ENCODE measurements around the gene POPDC2.

The POPDC2 gene

DNA sequence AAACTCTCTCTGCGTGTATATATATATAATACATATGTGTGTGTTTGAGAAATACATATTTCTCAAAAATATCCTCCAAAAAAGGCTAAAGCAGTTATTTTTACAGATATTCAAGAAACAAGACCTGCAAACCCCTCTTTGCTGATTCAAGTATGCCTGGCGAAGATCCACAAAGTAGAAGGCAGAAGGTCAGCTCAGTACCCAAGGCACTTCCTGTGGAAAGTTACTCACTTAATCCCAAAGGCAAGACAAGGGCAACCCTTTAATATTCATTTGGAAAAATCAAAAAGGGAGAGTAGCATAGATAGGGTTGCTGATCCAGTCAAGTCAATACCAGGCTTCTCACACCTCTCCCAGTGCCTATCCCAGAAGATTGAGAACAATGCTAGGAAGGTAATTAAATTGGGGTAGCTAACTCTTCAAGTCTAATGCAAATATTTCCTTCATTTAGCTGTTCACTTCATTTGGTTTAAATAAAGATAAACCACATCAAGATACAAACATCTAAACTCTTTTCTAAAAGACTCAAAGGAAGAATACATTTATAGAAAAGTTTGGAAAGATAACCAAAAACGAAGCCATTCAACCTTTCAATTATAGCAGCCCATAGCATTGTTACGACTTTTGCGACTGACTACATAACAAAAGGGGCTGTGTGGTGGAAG, 9.6 kb upstream of the POPDC2 start:
- DNase-seq, result no peak

DNA sequence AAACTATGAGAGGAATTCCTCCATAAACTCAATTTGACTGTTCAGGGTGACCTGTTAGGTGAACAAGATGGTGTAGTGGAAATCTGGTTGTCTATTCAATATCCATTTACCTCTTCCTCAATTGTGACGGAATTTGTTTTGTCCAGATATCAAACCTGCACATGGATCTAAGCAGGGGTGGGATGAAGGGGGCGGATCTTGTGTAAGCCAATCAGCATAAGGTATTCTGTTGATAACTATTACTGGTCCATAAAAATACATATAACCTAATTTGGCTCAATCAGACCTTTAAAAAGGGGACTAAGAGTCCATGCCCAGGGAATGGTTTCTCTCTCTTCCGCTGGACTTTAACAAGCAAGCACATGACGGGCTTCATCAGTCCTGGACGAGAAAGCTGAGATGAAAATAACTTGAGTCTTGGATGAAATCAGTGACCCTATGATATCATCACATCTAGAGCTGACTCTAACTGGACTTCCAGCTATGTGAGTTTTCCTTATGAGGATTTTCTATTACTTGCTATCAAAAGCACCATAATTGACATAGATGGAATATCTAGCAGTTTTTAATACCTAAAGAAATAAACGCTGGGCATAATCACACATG, 5.7 kb upstream of the POPDC2 start:
- no peak for DNase-seq

DNA sequence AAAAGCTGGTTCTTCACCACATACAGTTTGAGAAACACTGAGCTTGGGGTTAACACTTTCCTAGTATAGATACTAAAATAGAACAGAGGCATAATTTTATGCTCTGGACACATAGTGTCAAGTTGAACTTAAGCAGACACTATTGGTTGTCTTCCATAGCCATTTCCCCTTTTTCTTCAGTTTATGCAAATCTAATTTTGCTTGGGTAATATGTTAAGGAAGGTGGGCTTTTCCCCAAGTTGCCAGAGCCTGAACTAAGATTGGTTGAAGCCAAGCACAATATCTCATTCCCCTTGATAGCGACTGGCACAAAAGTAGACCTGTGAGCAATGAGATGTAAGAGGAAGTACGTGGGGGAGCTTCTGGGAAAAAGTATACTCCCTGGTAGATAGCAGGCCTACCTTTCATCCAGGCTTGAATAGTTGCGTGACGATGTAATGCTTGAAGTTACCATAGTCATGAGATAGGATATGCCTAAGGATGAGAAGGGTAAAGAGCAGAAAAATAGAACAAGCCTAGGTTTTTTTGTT, 4.5 kb upstream of the POPDC2 start:
- no peak for DNase-seq

DNA sequence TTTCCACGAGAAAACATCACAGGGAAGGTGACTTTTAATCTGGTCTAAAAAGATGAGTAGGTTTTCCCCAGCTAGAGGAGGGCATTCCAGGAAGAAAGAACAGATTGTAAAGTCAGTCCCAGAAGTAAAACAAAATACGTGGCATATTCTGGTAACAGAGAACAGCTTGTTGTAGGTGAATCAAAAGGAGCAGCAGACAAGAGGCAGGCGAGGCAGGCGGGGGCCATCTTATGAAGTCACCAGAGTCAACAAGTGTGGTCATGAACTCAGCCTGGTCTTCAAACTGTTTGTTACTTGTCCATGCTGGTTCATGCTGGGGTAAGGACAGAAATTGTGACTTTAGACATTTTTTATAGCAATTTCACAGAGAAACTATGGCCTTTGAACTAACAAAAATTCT, 4.0 kb upstream of the POPDC2 start:
- DNase-seq, result no peak

DNA sequence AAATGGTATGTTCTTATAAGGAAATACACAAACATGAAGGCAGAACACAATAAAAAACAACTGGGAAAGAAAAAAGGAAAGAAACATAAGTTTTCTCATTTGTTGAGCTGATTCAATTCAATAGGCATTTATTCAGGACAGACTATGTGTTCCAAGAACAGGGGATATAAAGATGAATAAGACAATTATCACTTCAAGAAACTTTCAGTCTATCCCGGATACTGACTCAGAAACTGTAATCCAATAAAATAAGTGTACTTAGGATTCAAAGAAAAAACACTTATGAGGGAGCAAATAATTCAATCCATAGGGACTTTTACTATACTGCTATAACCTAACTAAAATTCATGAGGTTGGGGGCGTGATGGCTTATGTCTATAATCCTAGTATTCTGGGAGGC, 3.5 kb upstream of the POPDC2 start:
- no peak for DNase-seq

DNA sequence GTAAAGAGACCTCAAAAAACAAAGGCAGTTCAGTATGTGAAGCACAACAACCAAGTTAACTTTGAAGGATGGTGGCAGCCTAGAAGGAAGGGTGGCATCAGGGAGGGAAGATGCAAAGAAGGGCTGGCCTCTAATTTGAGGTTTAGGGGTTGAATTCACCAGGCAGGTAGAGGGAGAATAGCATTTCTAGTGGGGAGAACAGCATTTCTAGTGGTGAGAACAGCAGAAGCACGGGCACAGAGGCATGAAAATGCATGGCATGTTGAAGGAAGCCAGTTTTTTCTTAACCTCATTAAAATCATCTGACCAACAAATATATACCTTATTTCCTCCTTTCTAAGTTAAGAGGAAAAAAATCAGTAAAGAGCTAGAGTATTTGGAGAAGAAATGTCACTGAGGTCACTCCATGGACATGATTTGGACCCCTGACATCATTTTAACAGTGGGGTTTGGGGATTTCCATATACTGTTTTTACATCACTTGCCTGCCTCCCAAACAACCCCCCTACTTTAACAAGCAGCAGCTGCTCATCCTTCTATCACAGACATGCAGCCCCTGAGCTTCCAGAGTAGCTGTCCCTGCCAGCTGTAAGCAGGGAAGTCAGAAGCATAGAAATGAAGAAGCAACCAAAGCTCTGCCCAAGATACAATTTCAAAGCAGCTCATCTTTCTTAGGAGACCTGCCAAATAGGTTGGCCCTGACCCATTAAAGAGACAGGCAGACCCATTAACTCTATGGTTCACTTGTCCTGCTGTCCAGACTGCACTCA, 2.4 kb upstream of the POPDC2 start:
- DNase-seq, result no peak

DNA sequence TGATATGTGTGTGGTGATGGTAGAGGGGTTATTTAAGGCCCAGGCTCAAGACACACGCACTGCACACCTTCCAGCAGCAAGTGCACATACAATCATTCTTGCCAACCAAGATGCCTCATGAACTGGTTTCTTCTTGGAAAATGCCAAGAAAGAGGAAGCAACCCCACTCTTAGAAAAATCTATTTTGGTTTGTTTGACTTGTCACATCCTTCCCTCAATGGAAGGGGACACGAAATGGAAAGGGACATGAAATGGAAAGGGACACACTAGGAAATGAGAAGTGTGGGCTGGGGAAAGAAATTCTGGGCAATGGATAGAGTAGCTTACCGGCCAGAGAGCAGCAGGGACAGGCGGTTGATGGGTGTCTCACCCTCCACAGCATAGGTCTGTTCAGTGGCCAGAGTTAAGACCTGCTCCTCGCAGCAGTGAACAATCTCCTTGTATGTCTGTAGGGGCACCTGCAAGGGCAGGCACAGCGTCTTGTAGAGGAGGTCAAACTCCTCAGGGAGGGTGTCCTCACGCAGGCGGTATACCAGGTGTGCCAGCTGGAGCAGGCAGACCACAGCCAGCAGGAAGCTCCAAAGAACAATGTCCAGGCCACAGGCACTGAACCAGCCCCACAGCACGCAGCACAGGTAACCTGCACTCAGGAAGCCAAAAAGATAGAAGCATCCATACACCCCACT, 640 bp downstream of the POPDC2 start:
- no peak for DNase-seq

DNA sequence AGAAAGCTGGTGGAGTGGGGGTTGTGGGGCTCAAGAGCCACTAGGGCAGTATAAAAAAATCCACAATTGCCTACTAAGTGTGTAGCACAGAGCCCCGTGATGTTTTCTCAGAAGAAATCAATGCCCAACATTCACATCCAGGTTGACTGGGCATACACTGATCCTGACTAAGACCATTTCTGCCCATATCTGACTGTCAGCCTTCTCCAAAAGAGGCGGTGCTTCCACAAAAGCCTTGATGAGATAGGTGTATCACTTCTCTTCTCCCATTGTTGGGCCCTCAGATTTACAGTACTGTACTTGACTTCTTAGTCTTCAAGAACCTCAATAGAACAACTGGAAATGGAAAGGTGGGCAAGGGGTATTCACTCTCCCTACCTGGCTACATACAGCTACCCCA, 1.4 kb downstream of the POPDC2 start:
- no peak for DNase-seq

DNA sequence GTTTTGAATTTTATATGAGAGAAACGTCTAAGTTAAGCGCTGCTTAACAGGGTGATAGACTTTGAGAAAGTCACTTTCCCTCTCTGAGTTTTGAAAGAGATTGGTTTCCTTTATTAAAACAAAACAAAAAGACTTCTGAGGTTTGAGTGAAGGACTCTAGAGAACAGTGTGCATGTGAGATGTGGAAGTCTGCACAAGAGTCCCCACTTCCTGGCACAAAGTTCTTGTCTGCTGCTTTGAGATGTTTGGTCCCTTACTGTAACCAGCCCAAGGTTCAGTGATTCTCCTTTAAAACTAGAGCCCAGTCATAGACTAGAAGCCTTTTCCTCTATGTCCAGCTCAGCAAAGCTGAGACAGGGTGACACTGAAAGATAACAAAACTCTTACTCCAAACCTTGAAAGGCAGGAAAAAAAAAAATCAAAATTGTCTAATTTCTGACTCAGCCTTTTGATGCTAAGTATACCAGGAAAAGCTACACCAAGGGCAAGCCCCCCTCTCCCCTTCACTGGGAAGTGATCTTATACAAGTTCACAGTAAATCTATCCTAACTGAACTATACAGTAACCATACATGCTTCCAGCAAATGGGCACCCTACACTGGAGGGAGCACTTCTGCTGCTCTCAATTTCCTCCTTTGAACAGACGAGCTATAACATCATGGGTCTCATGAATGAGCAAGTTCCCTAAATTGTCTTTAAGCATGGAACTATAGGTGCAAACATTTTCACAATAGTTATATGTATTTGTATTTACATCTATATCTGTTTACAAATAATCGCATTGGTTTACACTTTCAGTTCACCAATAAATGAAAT, 2.3 kb downstream of the POPDC2 start:
- no peak for DNase-seq

DNA sequence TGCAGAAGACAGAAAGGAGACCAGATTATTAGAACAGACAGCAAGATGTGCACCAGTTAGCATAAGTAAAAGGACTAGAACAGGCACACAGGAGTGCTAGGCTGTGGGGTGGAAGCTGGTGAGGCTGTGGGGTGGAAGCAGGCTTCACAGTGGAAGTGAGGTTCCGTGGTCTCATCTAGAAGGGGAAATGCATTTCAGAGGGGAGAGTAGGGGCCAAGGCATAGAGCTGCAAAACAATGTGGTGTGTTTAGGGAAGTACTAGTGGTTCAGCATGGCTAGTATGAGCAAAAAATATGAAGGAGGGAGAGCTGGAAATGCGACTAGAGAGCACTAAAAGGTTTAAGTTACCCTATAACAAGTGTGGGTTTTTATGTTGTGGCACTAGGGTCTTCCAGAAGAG, 6.5 kb downstream of the POPDC2 start:
- no peak for DNase-seq

DNA sequence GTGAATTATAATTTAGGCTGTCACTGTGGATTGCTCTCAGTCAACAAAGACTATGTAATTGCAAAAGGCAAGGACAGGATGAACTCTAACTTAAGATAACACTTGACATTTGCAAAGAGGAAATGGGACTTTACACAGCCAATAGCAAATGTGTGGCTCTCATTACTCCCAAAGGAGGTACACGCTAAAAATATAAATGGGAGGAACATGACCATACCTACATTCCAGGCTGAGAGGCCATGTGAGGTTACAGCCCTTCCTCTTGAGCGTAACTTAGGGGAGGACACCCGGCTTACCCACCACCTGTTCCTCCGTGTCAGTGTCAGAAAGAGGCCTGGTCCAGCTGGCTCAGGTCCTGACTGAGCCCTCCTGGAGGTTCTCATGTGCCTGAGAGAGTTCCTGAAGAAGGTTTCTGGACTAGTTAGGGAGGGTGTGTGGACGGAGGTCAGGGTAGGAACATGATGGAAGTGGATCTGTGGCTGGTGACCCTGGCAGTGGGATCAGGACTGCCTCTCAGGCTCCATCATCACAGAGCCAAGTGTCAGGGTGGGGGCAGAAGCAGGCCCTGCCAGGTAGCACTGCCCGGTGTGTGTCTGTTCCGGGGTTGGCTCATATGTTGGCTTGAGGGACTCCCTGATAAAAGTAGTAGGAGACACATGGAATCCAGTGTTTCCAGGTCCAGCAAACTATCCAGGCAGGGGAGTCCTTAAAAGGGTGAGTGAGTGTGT, 7.9 kb downstream of the POPDC2 start:
- DNase-seq, result no peak

DNA sequence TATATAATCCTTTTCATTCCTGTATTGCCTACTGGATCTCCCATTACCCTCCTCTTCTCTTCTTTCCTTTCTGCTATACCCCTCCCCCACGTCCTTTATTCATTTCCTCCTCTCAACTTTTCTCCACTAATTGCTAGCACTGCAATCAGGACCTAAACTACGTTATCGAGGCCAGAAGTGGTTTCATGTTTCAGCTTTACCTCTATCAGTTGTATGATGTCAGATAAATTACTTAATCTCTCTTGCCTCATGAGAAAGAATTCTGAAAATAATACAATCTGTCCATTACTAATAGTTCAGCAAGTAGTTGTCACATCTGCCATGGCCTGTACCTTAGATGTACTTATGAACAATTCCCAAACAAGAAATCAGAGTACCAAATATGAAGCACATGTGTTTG, 10.6 kb downstream of the POPDC2 start:
- DNase-seq, result peak; percentile 80

DNA sequence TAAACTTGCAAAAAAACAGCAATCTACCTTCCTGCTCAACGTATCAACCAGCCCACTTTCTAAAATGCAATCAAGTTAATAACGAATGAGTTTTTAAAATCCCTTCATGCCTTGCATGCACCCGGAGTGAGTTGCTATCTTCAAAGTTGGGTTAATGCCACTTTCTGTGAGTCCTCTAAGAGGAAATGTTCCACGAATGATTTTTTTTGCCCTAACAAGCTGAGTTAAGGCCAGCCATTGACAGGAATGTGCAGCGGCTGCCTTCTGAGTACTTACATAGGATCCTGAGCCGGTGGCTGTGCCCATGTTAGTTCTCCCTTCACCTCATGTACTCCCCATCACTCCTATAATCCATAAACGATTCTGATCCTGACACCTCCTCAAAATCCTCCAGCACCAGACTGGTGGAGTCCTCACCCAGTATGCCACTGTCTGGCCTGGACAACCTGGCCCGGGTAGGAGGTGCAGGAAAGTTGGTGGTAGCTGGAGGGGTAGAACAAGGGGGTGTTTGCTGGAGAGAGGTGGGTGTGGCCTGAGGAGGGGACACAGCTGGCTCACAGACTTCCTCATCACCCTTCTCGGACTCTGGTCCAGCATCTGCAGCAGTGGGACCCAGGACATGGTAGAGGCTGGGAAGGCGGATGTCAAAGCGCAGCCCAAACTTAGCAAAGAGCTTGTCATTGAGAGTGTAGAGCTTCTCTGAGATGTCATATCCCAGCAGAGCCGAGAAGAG, 12.4 kb downstream of the POPDC2 start:
- no peak for DNase-seq

DNA sequence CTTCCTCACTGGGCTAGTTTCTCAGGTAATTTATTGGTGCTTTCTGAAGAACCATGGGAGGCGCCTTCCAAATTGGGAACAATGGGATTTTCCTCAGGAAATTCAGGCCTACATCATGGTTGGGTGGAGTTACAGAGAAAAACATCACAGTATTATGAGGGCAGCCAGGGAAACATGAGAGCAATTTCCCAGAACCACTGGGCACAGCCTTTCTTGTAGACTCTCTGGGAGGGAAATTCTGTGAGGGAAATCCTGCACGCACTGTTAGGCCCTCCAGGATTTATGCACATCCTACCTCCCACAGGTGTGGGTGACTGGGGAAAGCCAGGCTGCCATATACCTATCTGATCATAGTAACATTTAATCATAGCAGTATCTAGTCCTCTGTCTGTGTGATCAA, 13.2 kb downstream of the POPDC2 start:
- no peak for DNase-seq

DNA sequence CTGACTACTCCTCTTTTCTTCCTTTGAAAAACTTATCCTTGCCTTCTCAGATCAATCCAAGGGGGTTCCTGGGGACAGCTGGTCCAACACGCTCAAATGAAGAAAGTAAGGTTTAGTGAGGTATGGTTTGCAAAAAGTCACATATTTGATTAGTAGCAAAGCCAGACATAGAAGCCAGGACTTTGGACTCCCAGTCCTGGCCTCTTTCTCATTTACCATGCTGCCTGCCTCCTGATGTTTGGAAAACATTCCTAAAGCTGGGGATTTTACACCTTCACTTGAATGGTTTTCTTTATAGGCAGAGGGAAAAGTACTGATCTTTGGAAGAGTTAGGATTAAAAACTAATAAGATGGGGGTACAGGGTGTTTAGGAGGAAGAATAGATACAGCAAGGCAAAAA, 14.6 kb downstream of the POPDC2 start:
- DNase-seq, result no peak

DNA sequence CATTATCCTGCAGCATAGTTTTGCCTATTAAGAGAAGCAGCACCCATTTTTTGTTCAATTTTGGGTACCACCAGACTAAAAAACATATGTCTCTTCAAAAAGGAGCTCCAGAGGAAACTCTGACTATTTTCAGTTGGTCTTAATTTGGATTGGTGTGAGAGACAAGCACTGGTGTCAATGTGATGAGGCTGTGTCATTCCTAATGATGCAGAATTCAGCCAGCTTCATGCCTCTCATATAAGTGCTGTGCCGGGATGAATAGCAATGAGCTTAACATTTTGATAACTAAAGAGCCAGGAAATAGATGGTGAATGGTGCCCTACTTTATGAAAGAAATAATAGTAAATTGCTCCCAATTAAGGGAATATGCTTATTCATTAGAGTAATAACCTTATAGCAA, 15.9 kb downstream of the POPDC2 start:
- no peak for DNase-seq

DNA sequence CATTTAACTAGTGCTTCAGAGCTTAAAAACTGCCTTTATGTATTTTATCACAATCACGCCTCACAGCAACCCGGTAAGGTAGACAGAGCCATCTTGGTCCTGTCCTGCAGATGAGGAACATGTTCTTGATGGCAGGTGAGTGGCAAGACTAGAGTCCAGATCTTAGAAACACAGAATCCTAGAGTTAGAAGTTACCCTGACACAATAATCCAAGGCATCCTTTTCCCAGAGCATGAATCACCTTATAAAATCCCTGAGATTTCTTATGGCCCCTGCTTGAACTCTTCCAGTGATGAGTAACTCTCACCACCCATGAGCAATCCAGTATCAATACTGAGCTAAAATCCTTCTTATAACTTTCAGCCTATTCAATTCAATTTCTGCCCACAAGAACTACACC, 16.9 kb downstream of the POPDC2 start:
- DNase-seq, result no peak

DNA sequence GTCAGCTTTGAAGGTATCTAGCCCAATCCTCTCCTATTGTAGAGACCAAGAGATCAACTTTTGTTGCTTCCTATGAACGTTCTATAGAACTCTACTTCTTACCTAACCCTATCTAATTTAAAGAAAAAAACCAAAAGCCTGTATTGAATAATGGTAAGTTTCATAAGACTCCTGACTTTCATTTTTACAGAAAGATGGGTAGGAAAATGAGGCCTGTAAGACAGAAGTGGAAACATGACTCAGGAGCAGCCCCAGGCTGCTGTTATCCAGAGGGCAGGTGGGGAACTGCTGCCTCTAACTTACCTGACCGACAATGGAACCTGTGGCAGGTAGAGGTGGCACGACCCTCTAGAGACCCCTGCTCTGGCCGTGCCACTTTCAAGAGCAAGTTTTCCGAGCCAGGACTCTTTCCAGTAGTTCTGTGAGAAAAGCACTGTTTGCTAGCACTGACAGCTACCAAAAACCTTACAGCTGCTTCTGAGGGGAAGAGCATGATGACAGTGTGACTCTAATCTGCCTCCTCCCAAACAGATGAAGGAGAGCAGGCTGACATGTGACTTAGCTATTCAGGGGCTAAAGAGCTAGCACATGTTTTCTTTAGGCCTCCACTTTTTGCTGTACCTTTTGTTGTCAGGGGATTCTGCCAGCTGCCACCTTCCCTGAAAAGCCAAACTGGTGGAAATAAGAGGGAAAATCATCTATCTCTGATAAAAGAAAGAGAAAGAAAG, 17.5 kb downstream of the POPDC2 start:
- no peak for DNase-seq

DNA sequence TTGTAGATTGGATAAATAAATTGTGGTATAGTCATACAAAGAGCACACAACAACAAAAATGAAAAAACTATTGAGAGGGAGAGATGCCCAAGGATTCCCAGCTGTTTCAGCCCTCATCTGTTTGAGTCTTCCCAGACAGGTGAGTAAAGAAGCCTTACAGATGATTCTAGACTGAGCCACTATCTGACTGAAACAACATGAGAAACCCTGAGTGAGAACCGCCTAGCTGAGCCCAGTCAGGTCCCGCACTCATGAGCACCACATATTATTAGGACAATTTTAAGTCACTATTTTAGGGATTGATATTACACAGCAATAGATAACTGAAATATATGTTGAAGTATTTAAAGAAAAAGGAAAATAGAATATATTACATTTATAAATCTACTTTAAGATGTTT, 19.0 kb downstream of the POPDC2 start:
- DNase-seq, result no peak
